HG02623 (cell line): ENCODE results near the gene CD28.
"Not testable (repeated sequence)": the region's sequence is repeated elsewhere in the genome, so short reads cannot be mapped to it uniquely, and the experiment has no call there.

Experiments
- ATAC-seq: cut with Tn5 transposase; IDR thresholded peaks from one replicate; pipeline ENCODE4 v1.9.1; 2021; ENCODE audit warnings: moderate library complexity; ENCODE audit not compliant: unreplicated experiment

The CD28 gene

GRCh38 chr2:203781151-203781550 lies 74.7 kb downstream of the CD28 start:
- no peak for ATAC-seq

- ATAC-seq, result no peak
Observed at GRCh38 chr2:203782262-203782976, 76.0 kb downstream of the CD28 start.

- ATAC-seq, result no peak
Observed at GRCh38 chr2:203783496-203784203, 77.2 kb downstream of the CD28 start.

- not testable (repeated sequence) for ATAC-seq
Observed at GRCh38 chr2:203784710-203785270, 78.4 kb downstream of the CD28 start.

GRCh38 chr2:203785391-203786110 lies 79.1 kb downstream of the CD28 start:
- ATAC-seq, result not testable (repeated sequence)

GRCh38 chr2:203786549-203787351 lies 80.3 kb downstream of the CD28 start:
- ATAC-seq, result no peak

GRCh38 chr2:203787979-203788378 lies 81.5 kb downstream of the CD28 start:
- ATAC-seq, result no peak
